LNCAP (cell line): Measurements from ENCODE around the gene SLC15A4.

Experiments
- TF ChIP-seq, protein P1 (sequence below): fragments of 450-650 bp; IDR thresholded peaks from 2 replicates; pipeline ENCODE4 v1.5.1; 2017; ENCODE audit warnings: mild to moderate bottlenecking

The SLC15A4 gene

DNA sequence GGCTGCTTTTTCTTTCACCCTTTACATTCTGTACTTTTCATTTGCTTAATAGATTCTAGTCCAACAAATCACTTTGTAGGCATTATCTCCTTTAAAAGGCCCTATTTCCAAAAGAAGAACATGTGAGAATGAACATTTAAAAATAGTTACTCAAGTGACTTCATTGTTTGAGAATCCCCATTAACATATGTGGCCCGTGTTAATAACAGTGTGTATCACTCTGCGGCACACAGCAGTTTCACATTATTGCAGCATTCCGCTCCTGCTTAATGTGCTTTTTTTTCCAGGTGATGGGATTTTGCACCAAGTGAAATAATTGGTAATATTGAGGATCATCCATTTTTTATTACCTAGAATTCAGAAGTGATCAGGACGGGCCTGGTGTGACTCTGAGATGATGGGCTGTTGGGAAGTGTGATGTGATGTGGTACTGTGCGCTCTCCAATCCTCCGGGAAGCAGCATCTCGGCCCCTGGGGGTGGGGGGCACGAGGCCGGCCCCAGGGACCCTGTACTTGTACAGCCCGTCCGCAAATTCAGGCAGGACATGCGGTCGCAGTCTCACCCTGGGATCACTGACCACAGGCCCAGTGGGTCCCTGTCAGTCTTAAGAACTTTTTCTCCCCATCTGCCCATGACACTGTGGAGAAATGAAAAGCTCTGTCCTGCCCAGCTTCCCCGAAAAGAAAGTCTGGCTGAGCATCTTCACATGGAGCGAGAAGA, 32.9 kb downstream of the SLC15A4 start:
- TF ChIP-seq, protein P1, sequence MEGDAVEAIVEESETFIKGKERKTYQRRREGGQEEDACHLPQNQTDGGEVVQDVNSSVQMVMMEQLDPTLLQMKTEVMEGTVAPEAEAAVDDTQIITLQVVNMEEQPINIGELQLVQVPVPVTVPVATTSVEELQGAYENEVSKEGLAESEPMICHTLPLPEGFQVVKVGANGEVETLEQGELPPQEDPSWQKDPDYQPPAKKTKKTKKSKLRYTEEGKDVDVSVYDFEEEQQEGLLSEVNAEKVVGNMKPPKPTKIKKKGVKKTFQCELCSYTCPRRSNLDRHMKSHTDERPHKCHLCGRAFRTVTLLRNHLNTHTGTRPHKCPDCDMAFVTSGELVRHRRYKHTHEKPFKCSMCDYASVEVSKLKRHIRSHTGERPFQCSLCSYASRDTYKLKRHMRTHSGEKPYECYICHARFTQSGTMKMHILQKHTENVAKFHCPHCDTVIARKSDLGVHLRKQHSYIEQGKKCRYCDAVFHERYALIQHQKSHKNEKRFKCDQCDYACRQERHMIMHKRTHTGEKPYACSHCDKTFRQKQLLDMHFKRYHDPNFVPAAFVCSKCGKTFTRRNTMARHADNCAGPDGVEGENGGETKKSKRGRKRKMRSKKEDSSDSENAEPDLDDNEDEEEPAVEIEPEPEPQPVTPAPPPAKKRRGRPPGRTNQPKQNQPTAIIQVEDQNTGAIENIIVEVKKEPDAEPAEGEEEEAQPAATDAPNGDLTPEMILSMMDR: no peak

DNA sequence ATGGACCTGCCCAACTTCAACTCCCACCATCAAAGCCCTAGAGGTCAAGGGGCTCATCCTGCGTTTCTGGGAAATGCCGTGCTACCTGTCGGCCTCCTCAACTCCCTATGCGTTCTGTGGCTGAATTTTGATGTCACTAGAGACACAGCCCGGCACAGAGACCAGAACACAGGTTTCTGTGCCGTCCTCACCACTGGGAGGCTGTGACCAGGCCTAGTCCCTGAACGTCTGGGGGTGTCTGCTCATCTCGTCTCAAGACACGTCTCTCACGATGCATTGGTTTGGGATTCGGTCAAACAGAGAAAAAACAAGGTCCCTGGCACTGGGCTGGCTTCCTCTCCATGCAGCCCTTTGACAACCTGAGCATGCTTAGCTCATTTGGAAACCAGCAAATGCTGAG, 33.5 kb downstream of the SLC15A4 start:
- TF ChIP-seq, protein P1: no peak

DNA sequence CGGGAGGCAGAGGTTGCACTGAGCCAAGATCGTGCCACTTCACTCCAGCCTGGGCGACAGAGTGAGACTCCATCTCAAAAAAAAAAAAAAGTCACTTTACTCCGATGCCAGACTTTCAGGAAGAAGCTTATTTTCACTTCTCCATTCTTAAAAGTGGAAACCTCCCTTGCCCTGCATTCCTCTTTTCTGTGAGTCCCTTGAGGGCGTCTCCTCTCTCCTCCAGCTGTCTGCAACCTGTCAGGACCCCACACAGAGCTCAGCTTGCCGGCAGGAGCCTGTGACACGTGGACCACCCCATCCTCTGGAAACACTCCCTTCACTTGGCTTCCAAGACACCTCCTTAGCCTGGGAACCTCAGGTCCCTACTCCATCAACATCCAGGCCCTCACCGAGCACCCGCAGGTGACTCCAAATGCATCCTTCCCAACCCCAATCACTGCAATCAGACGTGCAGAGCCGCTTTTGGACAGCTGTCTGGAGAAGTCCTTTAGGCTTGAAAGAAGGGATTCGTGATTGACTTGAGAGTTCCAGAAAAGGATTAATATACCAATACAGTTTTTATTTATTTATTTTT, 34.3 kb downstream of the SLC15A4 start:
- TF ChIP-seq, protein P1: no peak

DNA sequence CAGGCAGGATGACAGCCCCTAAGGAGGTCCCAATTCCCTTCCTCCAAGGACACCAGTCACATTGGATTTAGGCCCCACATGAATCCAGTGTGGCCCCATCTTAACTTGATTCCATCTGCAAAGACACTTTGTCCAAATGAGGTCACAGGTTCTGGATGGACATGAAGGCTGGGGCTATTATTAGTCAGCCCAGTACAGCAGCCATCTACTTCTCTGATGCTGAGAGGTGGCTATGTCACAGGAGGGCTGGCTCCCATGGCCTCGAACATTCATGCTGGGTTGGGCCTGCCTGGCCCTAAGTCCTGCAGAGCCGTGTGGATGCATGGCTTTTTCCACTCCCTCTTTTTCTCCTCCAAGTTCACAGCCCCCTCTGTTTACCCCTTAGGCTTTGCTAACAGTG, 35.9 kb downstream of the SLC15A4 start:
- TF ChIP-seq, protein P1: no peak

- TF ChIP-seq, protein P1: no peak
Observed at GRCh38 chr12:128786741-128787391, 36.9 kb downstream of the SLC15A4 start.

- TF ChIP-seq, protein P1: no peak
Observed at GRCh38 chr12:128784030-128784760, 39.6 kb downstream of the SLC15A4 start.

GRCh38 chr12:128783129-128783574, 40.6 kb downstream of the SLC15A4 start:
- TF ChIP-seq, protein P1: no peak
